Middle frontal gyrus (tissue), 1 donor: ENCODE measurements around the gene CRLF1.
A peak's percentile ranks its signal among the peaks of the same experiment; 100 is the strongest.
"Not testable (repeated sequence)": the region's sequence is repeated elsewhere in the genome, so short reads cannot be mapped to it uniquely, and the experiment has no call there.

ENCODE experiments used
- DNase-seq: peaks from one replicate; pipeline ENCODE4 v3.0.0-alpha.2; 2015; ENCODE audit warnings: low spot score; ENCODE audit errors: extremely low spot score

The CRLF1 gene

DNA sequence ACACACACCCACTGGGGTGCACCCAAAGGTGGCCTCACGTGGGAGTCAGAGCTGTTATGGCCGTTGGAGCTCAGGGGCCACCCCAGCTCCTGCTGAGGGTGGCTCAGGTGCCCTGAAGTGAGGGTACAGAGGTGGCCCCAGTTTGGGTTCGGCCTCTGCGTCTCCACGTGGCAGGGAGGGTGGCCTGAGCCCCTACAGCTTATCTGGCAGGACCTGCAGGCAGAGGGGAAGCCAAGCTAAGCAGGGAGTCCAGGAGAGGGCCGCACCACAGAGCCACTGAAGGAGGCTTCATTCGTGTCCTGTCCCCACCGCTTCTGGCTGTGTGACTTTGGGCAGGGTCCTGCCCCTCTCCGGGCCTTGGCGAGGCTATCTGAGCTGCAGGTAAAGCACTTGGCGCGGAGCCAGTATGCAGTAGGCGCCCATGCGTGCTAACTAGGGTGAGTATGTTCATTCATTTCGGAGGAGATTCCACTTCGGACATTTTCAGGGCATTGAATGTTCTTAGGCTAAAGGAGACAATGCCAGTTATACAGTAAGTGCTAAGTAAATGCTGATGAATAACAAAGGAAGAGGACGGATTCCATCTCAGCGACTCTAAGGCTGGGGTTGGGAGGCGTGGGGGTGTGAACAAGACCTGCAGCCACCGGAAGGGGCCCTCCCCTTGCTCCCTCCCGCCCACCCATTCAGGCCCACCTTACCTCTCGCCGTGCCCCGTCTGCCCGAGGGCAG is 13.1 kb downstream of the CRLF1 start:
- DNase-seq: no peak

DNA sequence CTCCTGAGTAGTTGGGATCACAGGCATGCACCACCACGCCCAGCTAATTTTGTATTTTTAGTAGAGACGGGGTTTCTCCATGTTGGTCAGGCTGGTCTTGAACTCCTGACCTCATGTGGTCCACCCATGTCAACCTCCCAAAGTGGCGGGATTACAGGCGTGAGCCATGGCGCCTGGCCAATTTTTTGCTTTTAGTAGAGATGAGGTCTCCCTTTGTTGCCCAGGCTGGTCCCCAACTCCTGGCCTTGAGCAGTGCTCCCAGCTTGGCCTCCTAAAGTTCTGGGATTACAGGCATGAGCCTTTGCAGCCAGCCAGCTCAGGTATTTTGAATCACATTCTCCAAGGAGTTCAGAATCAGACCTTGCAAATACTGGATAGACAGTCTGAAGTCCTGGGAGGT is 13.9 kb downstream of the CRLF1 start:
- not testable (repeated sequence) for DNase-seq

DNA sequence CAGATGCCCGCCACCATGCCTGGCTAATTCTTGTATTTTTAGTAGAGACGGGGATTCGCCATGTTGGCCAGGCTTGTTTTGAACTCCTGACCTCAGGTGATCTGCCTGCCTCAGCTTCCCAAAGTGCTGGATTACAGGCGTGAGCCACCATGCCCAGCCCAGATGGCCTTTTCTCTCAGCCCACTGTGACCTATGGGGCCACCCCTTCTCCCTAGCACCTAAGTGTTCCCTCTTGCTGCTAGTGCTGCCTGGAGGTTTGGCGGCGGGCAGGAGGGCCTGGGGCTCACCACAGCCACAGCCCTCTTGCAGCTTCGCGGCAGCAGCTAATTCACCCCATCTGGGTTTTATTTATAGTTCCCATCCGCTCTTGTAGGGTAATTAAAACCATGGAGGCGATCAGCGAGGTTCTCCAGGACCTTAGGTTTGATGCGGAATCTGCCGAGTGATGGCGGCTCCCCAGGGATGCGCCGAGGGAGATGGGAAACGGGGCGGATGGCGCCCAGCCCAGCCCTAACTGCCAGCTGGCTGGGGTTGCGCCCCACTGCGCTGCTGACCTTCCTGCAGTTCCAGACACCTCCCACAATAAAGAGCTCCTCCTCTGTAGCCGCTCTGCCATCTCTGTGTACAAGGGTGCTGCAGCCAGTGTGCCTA is 14.7 kb downstream of the CRLF1 start:
- DNase-seq: no peak

DNA sequence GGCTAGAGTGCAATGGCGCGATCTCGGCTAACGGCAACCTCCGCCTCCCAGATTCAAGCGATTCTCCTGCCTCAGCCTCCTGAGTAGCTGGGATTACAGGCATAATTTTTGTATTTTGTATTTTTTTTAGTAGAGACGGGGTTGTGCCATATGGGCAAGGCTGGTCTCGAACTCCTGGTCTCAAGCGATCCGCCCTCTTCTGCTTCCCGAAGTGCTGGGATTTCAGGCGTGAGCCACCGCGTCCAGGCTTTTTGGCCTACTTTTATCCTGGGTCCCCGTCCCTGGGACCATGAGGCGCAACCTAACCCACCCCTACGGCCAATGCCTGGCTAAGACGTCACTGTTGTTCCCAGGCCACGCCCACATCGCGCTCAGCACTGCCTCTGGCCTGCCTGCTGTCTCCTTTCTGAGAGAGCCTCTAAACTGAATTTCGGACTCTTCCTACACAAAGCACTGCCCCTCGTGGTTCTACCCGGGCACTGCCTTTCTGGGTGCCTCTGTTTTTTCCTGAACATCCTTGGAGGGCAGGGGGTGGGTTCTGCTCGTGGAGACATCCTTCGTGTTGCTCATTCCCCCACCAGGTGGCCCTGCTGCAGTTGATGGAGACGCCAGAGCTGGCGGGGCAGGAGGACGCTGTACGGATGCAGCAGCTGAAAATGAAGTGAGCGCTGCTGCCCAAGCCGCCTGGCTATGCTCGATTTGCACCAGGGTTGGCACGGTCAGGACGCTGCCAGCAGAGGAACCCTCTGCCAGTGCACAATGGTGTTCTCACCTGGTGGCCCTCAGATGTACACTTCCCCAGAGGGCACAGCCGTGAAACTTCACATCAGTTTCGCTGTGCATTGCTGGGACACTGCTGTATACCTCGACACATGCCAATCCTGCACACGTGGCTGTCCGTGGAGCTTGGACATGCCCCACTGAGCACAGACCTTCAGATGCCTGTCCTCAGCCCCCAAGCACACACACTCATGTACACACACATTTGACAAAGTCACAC is 16.0 kb downstream of the CRLF1 start:
- peak; percentile 85 for DNase-seq

DNA sequence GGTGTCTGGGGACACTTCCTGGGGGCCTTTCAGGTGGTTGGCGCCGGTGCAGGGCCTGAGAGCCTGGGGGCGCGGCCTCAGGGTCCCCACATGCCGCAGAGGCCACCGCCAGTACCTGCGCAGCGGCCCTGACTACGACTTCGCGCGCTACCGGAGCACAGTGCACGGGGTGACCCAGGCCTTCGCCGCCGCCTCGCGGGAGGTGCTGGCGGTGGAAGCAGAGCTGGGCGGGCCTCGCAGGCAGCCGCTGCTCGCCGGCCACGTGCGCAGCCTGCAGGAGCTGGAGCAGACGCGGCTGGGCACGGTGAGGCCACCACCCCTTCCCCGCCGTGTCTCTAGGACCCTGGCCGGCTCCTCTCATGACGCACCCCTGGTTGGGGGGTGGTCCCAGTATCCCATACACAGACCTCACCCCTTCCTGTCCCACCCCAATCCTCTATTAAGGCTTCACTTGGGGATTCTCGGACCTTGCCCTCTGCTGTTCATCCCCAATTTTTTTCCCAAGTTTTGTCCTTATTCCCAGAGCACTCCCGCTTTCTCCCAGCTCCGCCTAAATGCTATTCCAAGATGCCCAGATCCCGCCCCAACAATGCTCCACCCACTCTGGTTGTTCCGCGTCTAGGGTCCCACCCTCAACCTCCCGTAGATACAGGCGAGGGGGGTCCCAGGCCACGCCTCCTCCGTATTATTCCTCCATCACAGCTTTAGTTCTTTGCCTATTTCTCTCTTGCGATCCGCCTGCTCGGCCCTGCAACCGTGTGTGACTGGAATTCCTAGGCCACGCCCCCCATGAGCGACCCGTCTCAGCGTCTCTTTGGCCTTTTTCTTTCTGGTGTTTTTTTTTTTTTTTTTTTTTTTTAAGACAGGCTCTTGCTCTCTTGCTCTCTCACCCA is 17.0 kb downstream of the CRLF1 start:
- DNase-seq: no peak

DNA sequence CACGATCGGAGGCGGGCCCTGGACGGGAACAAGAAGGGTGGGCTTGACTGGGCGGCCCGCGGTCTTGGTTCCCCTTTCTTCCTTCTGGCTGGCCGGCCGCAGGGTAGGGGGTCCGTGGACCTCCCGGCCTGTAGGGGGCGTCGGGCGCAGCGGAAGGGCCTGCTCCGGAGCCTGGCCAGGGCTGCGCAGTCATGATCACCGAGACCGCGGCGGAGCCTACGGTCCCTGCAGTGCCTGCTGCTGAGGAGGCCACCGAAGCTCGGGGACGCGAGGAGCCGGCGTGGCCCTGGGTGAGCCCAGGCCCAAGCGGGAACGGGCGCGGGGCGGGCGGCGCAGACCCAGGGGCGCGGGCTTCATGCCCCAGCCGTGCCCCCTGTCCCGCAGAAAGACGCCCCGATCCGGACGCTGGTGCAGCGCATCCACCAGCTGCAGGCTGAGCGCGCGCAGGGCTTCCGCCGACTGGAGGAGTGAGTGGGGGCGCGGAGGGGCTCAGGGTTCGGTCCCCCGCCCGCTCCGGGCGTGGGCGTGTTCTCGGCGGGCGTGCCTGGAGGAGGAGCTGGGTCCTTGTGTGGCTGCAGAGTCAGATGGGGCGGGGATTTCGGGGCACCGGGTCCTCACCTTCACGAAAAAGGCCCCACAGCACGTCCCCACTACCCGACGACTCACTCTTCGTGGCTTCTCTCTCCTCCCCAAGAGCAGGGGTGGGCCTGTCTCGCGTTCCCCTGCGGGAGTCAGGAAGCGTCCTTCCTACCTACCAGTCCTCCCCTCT is 17.8 kb downstream of the CRLF1 start, which contains the start of gene REX1BD:
Gene REX1BD, plus strand, starts transcription at position 188 of the 769 bp plus-strand sequence. Its CDS starts 4 bp downstream, at position 192.
- DNase-seq: peak; percentile 51

DNA sequence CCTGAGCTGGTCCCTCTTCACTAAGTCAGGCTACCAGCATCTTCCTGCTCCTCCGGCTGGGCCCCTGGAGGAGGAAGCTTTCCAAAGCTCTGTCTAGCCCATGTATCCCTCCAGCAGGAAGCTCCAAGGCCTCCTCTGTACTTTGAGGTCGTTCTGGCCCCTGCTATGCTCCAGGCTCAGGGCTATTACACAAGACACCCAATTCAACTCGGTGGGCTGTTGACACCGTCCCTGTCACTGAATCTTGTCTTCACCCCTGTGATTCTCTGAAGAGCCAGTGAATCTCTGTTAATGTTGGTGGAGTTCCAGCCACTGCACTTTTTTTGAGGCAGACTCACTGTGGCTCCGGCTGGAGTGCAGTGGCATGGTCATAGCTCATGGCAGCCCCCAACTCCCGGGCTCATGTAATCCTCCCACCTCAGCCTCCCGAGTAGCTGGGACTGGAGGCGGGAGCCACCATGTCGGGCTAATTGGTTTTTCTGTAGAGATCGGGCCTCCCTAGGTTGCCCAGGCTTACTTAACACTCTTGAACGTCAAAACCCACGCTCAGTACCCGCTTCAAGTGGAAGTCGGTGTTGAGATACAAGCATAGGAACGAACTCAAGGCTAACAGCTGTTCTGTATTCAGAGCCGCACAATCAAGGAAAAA is 18.5 kb downstream of the CRLF1 start:
- no peak for DNase-seq

DNA sequence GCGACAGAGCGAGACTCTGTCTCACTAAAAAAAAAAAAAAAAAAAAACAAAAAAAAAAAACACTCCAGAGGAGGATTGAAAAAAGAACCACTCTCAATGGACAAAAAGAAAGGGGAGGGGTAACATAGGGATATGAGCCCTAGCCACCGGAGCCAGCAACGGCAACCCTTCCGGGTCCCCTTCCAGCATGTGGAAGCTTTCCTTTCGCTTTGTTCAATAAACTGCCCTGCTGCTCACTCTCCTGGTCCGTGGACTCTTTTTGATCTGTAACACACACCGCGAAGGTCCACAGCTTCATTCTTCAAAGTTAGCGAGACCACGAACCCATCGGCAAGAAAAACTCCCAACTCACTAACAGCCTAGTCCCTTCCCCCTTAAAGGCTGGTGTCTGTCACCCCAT is 19.0 kb downstream of the CRLF1 start:
- no peak for DNase-seq

DNA sequence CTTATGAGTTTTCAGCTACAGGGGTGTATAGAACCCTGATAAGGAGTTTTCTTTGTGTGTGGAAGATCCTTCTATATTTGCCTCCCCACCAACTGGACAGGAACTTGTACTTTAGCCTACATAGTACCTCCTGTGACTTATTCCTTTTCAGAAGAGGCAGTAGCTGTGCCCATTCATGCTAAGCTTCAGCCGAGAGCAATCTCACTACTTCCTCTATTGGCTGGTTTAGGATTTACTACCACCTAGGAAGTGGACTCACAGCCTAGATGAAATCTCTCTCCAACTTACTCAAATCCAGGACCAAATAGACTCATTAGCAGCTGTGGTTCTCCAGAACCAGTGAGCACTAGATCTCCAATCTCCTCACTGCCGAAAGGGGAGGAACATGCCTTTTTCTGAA is 20.3 kb downstream of the CRLF1 start:
- no peak for DNase-seq

DNA sequence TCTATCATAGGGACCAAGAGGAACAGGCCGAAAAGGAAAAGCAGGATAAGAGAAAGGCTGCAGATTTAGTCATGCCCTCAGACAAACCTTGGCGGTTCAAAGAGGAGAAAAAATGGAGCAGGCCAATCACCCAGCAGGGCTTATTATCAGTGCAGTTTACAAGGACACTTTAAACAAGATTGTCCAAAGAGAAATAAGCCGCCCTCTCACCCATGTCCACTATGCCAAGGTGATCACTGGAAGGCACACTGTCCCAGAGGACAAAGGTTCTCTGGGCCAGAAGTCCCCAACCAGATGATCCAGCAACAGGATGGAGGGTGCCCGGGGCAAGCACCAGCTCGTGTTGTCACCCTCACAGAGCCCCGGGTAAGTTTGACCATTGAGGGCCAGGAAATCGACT is 26.3 kb downstream of the CRLF1 start:
- no peak for DNase-seq

DNA sequence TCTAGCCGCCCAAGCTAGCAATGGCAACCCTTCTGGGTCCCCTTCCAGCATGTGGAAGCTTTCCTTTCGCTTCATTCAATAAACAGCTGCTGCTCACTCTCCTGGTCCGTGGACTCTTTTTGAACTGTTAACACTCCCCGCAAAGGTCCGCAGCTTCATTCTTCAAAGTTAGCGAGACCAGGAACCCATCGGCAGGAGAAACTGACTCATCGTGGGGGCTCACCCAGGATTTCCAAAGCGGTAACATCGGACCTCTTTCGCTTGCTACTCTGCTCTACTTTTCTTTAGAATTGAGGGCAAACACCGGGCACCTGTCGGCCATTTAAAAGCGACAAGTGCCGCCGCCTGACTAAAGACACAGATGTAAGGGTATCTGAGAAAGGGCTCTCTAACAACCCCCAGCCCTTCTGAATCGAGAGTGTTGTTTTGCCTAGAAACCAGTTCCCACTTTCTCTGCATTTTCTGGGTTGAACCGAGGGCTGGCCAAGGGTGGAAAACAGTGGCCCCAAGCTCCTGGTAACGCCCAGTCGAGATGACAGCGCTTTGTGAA is 29.2 kb downstream of the CRLF1 start:
- no peak for DNase-seq

DNA sequence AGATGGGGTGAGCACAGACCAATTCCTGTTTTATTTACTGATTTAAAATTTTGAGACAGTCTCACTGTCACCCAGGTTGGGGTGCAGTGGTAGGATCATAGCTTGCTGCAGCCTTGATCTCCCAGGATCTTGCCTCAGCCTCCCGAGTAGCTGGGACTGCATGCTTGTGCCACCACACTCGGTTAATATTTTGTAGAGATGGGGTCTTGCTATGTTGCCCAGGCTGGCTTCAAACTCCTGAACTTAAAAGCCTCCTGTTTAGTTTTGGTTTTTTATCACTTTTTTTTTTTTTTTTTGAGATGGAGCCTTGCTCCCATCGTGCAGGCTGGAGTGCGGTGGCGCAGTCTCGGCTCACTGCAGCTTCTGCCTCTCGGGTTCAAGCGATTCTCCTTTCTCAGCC is 30.2 kb downstream of the CRLF1 start:
- no peak for DNase-seq

DNA sequence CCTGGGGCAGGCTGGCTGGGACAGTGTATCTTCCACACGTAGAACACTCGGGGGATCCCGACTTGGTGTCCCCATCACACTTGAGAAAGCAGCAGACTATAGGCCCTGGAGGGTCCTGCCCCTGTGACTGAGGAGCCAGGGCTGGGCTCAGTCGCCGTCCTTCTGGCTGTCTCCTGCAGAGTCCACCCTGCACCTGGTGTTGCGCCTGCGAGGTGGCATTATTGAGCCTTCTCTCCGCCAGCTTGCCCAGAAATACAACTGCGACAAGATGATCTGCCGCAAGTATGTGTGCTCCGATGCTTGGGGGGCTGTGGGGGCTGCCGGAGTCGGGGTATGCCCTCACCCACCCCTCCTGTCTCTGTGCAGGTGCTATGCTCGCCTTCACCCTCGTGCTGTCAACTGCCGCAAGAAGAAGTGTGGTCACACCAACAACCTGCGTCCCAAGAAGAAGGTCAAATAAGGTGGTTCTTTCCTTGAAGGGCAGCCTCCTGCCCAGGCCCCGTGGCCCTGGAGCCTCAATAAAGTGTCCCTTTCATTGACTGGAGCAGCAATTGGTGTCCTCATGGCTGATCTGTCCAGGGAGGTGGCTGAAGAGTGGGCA is 31.8 kb downstream of the CRLF1 start:
- DNase-seq: no peak

DNA sequence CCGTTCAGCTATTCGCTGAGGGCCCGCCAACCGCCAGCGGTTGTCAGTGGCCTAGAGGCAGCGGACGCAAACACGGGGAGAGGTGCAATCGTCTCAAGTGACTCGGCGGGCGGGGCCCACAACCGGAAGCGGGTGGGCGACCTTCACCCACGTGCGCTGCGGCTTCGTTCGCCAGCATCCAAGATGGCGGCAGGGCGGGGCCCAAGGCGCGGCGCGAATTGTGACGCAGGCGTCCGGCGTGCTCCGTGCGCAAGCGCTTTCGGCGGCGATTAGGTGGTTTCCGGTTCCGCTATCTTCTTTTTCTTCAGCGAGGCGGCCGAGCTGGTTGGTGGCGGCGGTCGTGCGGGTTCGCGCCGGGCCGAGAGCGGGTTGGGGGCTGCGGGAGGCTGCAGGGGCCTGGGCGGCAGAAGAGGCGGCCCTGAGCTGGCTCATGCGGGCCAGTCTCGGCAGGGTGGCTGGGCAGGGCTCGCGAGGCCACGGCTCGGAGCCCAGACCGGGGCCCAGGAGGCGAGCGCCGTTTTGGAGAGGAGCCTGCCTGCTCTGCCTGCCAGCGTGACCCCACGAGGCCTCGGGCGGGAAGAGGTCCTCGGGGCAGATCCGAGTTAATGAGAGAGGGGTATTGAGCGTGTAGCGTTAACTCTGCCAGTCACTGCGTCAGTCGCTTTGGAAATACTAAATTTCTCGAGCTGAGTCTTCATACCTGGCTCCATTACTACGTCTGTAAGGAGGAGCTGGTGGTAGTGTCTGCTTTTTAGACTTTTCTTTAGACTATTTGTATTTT is 34.8 kb downstream of the CRLF1 start, which contains the start of gene UBA52:
Gene UBA52, plus strand, starts transcription at position 294 of the 781 bp plus-strand sequence. CDS start 1,444 bp downstream, outside the sequence.
- peak; percentile 97 for DNase-seq

DNA sequence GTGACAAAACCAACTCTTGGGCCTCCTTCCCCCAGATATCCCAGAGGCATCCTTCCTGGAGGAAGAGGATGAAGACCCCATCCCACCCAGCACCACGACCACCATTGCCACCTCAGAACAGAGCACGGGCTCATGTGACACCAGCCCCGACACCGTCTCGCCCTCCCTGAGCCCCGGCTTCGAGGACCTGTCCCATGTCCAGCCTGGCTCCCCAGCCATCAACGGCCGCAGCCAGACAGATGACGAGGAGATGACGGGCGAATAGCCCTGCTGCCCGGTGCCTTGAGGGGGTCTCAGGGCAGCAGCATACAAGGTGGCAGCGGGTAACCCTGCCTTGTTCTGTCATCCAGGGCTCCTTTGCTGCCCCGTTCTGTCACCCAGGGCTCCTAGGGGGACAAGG is 38.2 kb downstream of the CRLF1 start:
- no peak for DNase-seq

DNA sequence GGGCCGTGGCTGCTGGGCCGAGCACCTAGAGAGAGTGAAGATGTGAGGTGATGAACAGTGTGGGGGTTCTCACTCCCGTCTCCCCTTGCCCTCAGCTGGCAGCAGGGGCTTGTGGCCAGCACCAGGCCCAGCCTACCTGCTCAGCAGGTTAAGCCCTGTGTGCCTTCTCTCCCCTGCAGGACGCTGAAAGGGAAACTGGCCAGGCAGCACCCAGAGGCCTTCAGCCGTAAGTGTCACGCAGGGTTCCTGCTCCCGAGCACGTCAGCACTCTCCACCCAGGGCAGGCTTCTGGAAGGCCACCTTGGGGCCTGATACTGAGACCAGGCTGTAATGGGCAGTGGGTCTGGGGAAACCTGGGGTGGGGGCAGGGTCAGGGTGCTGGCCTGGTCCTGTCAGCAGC is 39.6 kb downstream of the CRLF1 start:
- no peak for DNase-seq

DNA sequence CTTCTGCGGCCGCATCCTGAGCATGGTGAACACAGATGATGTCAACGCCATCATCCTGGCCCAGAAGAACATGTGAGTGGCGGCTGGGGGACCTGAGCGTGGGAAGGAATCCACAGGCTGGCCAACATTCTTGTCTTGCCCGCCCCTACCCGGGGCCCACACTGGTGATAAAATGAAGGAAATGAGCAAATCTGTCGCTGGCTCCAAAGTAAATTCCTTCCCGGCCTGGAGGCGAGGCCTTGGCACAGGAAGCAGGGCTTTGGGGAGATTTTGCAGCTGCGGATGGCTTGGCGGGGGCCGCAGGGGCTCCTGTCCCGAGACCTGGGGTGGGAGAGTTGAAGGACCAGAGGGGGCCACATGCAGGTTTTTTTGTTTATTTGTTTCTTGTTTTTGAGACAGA is 44.5 kb downstream of the CRLF1 start:
- DNase-seq: no peak

DNA sequence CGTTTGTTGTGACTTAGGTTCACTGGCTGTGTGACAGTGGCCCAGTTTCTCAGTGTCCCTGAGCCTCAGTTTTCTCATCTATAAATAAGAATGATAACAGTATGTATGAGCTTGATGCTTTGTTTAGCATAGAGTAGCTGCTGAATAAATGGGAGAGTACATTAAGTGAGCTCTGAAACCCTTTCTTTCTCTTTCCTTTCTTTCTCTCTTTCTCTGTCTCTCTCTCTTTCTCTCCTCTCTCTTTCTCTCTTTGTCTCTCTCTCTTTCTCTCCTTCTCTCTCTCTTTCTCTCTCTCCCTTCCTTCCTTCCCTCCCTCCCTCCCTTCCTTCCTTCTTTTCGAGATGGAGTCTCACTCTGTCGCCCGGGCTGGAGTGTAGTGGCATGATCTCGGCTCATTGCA is 46.9 kb downstream of the CRLF1 start:
- no peak for DNase-seq
